HG03045 (cell line): ENCODE data around the gene SLC6A19.

Experiments
- ATAC-seq: cut with Tn5 transposase; IDR thresholded peaks from one replicate; pipeline ENCODE4 v1.9.1; 2021; ENCODE audit warnings: mild to moderate bottlenecking, moderate library complexity; ENCODE audit not compliant: unreplicated experiment

Gene SLC6A19

GRCh38 chr5:1193591-1193985, 7.8 kb upstream of the SLC6A19 start:
- no peak for ATAC-seq

GRCh38 chr5:1194378-1194777, 7.0 kb upstream of the SLC6A19 start:
- no peak for ATAC-seq

GRCh38 chr5:1195439-1195838, 6.0 kb upstream of the SLC6A19 start:
- ATAC-seq: no peak

GRCh38 chr5:1195916-1196315, 5.5 kb upstream of the SLC6A19 start:
- ATAC-seq: no peak

- ATAC-seq: no peak
Measured at GRCh38 chr5:1196562-1196961, 4.8 kb upstream of the SLC6A19 start.

GRCh38 chr5:1197876-1198666, 3.3 kb upstream of the SLC6A19 start:
- ATAC-seq: no peak

- no peak for ATAC-seq
Measured at GRCh38 chr5:1199340-1199648, 2.1 kb upstream of the SLC6A19 start.

- no peak for ATAC-seq
Measured at GRCh38 chr5:1199649-1200494, 1.5 kb upstream of the SLC6A19 start.

- no peak for ATAC-seq
Measured at GRCh38 chr5:1200495-1201326, 684 bp upstream of the SLC6A19 start.

GRCh38 chr5:1202026-1202797, 817 bp downstream of the SLC6A19 start:
- ATAC-seq: no peak

GRCh38 chr5:1202798-1203185, 1.4 kb downstream of the SLC6A19 start:
- no peak for ATAC-seq

GRCh38 chr5:1203311-1203967, 2.0 kb downstream of the SLC6A19 start:
- ATAC-seq: no peak

GRCh38 chr5:1203968-1204692, 2.7 kb downstream of the SLC6A19 start:
- no peak for ATAC-seq

- ATAC-seq: no peak
Measured at GRCh38 chr5:1204693-1205242, 3.4 kb downstream of the SLC6A19 start.

- ATAC-seq: no peak
Measured at GRCh38 chr5:1205255-1206180, 4.1 kb downstream of the SLC6A19 start.

GRCh38 chr5:1206521-1207412, 5.4 kb downstream of the SLC6A19 start:
- ATAC-seq: no peak

- ATAC-seq: no peak
Measured at GRCh38 chr5:1207555-1207954, 6.2 kb downstream of the SLC6A19 start.
